SU-DHL-6 (cell line): ENCODE data around the gene MADCAM1.

Experiments used
- H2AFZ ChIP-seq: fragments of 200-600 bp; sonication (generic); 2 replicates; pipeline ENCODE4 v1.6.1; 2014; ENCODE audit warnings: low read depth, mild to moderate bottlenecking, moderate library complexity, mixed read lengths, antibody characterized with exemption, low read length; ENCODE audit not compliant: severe bottlenecking
- H3F3A ChIP-seq: fragments of 200-600 bp; shearing (Covaris generic); 2 replicates; pipeline ENCODE4 v1.6.0; 2016; ENCODE audit warnings: antibody characterized with exemption, mild to moderate bottlenecking; ENCODE audit not compliant: insufficient read depth
- H3K27ac ChIP-seq: fragments of 200-600 bp; sonication (generic); 2 replicates; pipeline ENCODE4 v1.5.1; 2016; ENCODE audit warnings: low read depth, mild to moderate bottlenecking, low read length, moderate library complexity, mixed read lengths
- H3K27me3 ChIP-seq: fragments of 200-600 bp; sonication (generic), shearing (Covaris generic); 2 replicates; pipeline ENCODE4 v1.6.0; 2014; ENCODE audit warnings: mild to moderate bottlenecking, low read length
- H3K36me3 ChIP-seq: fragments of 200-600 bp; sonication (generic); 2 replicates; pipeline ENCODE4 v1.6.1; 2014; ENCODE audit warnings: mild to moderate bottlenecking, low read length, mixed read lengths
- H3K4me2 ChIP-seq: fragments of 300-600, 200-600 bp; shearing (Covaris generic), sonication (generic); 2 replicates; pipeline ENCODE4 v1.6.0; 2014; ENCODE audit warnings: low read length, low read depth, mild to moderate bottlenecking; ENCODE audit not compliant: poor library complexity, severe bottlenecking
- H3K4me3 ChIP-seq: fragments of 200-600 bp; sonication (generic); 2 replicates; pipeline ENCODE4 v1.5.1; 2014; ENCODE audit warnings: antibody characterized with exemption, low read length, mild to moderate bottlenecking, mixed read lengths; ENCODE audit not compliant: insufficient read depth, poor library complexity, severe bottlenecking
- H3K79me2 ChIP-seq: fragments of 200-600 bp; sonication (generic); 2 replicates; pipeline ENCODE4 v1.6.1; 2014; ENCODE audit warnings: mild to moderate bottlenecking, low read length, moderate library complexity; ENCODE audit not compliant: insufficient read depth
- H3K9ac ChIP-seq: fragments of 200-600 bp; sonication (generic); 2 replicates; pipeline ENCODE4 v1.7.0; 2014; ENCODE audit warnings: mild to moderate bottlenecking, low read length
- H3K9me2 ChIP-seq: fragments of 200-600 bp; sonication (generic); replicated peaks from 2 replicates; pipeline ENCODE4 v1.6.1; 2014; ENCODE audit warnings: low read length; ENCODE audit not compliant: insufficient read depth
- H3K9me3 ChIP-seq: fragments of 200-600 bp; sonication (generic); 2 replicates; pipeline ENCODE4 v1.6.1; 2014; ENCODE audit warnings: low read length, mixed read lengths; ENCODE audit not compliant: insufficient read depth
- H4K20me1 ChIP-seq: fragments of 200-600 bp; sonication (generic); 2 replicates; pipeline ENCODE4 v1.6.1; 2014; ENCODE audit warnings: low read depth, mild to moderate bottlenecking, antibody characterized with exemption, low read length, moderate library complexity, mixed read lengths
- CTCF ChIP-seq: fragments of 200-600 bp; sonication (generic); IDR thresholded peaks from one replicate; pipeline ENCODE4 v1.5.1; 2017; ENCODE audit warnings: antibody characterized with exemption, mild to moderate bottlenecking, low read length, moderate library complexity; ENCODE audit not compliant: insufficient read depth, poor library complexity, severe bottlenecking
- EZH2phosphoT487 ChIP-seq: fragments of 200-600 bp; sonication (generic), shearing (Covaris generic); conservative IDR thresholded peaks from 2 replicates; pipeline ENCODE4 v1.6.1; 2018; ENCODE audit warnings: mild to moderate bottlenecking, antibody characterized with exemption, low read length, moderate library complexity, mixed read lengths

Gene MADCAM1

GRCh38 chr19:495402-496111 lies 729 bp upstream of the MADCAM1 start:
- TF ChIP-seq EZH2phosphoT487 (no peak), CTCF (peak; percentile 65)
- H3K36me3 ChIP-seq = no peaks in the 10 kb centered on the region
- H3K9me3 ChIP-seq = no peaks in the 10 kb centered on the region
- H3F3A ChIP-seq = no peaks in the 10 kb centered on the region
- no peak overlapping the region for H2AFZ ChIP-seq
- H3K9me2 ChIP-seq = no peaks in the 10 kb centered on the region
- H3K9ac ChIP-seq = no peak overlapping the region
- no peaks in the 10 kb centered on the region for H4K20me1 ChIP-seq
- no peak overlapping the region for H3K4me2 ChIP-seq
- H3K27ac ChIP-seq = no peak overlapping the region
- no peaks in the 10 kb centered on the region for H3K27me3 ChIP-seq
- H3K4me3 ChIP-seq = no peak overlapping the region
- H3K79me2 ChIP-seq = no peaks in the 10 kb centered on the region

- H3F3A ChIP-seq = no peaks in the 10 kb centered on the region
- H3K36me3 ChIP-seq = no peaks in the 10 kb centered on the region
- H3K27ac ChIP-seq = no peak overlapping the region
- no peak overlapping the region for H3K4me3 ChIP-seq
- no peaks in the 10 kb centered on the region for H3K9me3 ChIP-seq
- H2AFZ ChIP-seq = no peak overlapping the region
- no peaks in the 10 kb centered on the region for H3K79me2 ChIP-seq
- no peaks in the 10 kb centered on the region for H3K27me3 ChIP-seq
- H4K20me1 ChIP-seq = no peaks in the 10 kb centered on the region
- no peak overlapping the region for H3K4me2 ChIP-seq
- TF ChIP-seq EZH2phosphoT487 = no peak
- no peak for TF ChIP-seq CTCF
- no peak overlapping the region for H3K9ac ChIP-seq
- H3K9me2 ChIP-seq = no peaks in the 10 kb centered on the region
Observed at GRCh38 chr19:496986-497385, 700 bp downstream of the MADCAM1 start.

GRCh38 chr19:497491-497868 lies 1.2 kb downstream of the MADCAM1 start:
- no peak for TF ChIP-seq CTCF
- TF ChIP-seq EZH2phosphoT487 = no peak
- H3K4me2 ChIP-seq = no peak overlapping the region
- no peaks in the 10 kb centered on the region for H3K9me3 ChIP-seq
- no peak overlapping the region for H3K9ac ChIP-seq
- H3K79me2 ChIP-seq = no peaks in the 10 kb centered on the region
- H3K9me2 ChIP-seq = no peaks in the 10 kb centered on the region
- no peak overlapping the region for H2AFZ ChIP-seq
- no peaks in the 10 kb centered on the region for H4K20me1 ChIP-seq
- H3F3A ChIP-seq = no peaks in the 10 kb centered on the region
- H3K36me3 ChIP-seq = no peaks in the 10 kb centered on the region
- H3K4me3 ChIP-seq = no peak overlapping the region
- H3K27me3 ChIP-seq = no peaks in the 10 kb centered on the region
- H3K27ac ChIP-seq = no peak overlapping the region
